GM12878 (cell line): ENCODE measurements around the gene SCP2. TPM values are rescaled to one million over a fixed set of nuclear protein-coding genes. Genes with fewer than 3 reads are reported as not detected.

Experiments used
- ATAC-seq: fragments of 200-7000 bp; cut with Tn5 transposase; 3 replicates; pipeline ENCODE4 v1.9.1; 2020; ENCODE audit warnings: mild to moderate bottlenecking, moderate library complexity
- BruUV-seq: library from RNA; stranded (reverse); fragments of 400-500 nt; replicated peaks from 2 replicates; lab custom pipeline; 2021; lab: Mats Ljungman, UMichigan
- CTCF ChIA-PET: fragments of 300-600 bp; sonication (Branson Sonifier 250); formaldehyde crosslinking; extraction: SDS; loops from one replicate; lab custom pipeline; 2021; ENCODE audit warnings: inconsistent platforms; lab: Yijun Ruan, JAX
- POLR2A ChIA-PET: fragments of 350-600 bp; formaldehyde crosslinking; extraction: SDS; loops from one replicate; lab custom pipeline; 2021; ENCODE audit warnings: inconsistent platforms; lab: Charles Lee
- RAD21 ChIA-PET: fragments of 300-600 bp; sonication (Branson Sonifier 250); formaldehyde crosslinking; loops from one replicate; lab custom pipeline; 2023; ENCODE audit warnings: antibody characterized with exemption; ENCODE audit not compliant: unreplicated experiment; lab: Charles Lee
- SMC1A ChIA-PET: fragments of 300-600 bp; sonication (Branson Sonifier 250); formaldehyde crosslinking; loops from one replicate; lab custom pipeline; 2023; ENCODE audit not compliant: unreplicated experiment, uncharacterized antibody; lab: Charles Lee
- DNase-seq: peaks from one replicate; pipeline ENCODE4 v3.0.0-alpha.2; 2011; ENCODE audit warnings: low read depth, low spot score
- FAIRE-seq: peaks from 3 replicates; lab custom pipeline; 2011; peaks lifted over from hg19 to GRCh38; lab: Jason Lieb, UNC
- H2AFZ ChIP-seq: 2 replicates; pipeline ENCODE4 v1.6.0; 2011; ENCODE audit warnings: low read depth, low read length, control low read depth; ENCODE audit not compliant: control insufficient read depth
- H3K27ac ChIP-seq: 2 replicates; pipeline ENCODE4 v1.5.1; 2011; ENCODE audit warnings: control low read depth; ENCODE audit not compliant: control insufficient read depth, insufficient read depth
- H3K27me3 ChIP-seq, 2 experiments: replicated peaks in 1 of 2; 2 replicates each; pipeline versions ENCODE4 v1.6.0 to v1.6.1; 2011; ENCODE audit warnings: low read length in 1 of 2; ENCODE audit not compliant: control insufficient read depth in 2 of 2, insufficient read depth in 2 of 2
- H3K36me3 ChIP-seq, 2 experiments: 2 replicates each; pipeline ENCODE4 v1.5.1; 2011; ENCODE audit warnings: low read length in 1 of 2; ENCODE audit not compliant: control insufficient read depth in 2 of 2, insufficient read depth in 2 of 2
- H3K4me1 ChIP-seq: 2 replicates; pipeline ENCODE4 v1.6.1; 2011; ENCODE audit warnings: mild to moderate bottlenecking, low read length, moderate library complexity, mixed read lengths; ENCODE audit not compliant: control insufficient read depth, insufficient read depth
- H3K4me2 ChIP-seq: 2 replicates; pipeline ENCODE4 v1.6.0; 2011; ENCODE audit warnings: control low read depth; ENCODE audit not compliant: control insufficient read depth, insufficient read depth
- H3K4me3 ChIP-seq: fragments of 200-600 bp; sonication (generic); 2 replicates; pipeline ENCODE4 v1.5.1; 2016
- H3K79me2 ChIP-seq: 2 replicates; pipeline ENCODE4 v1.6.0; 2011; ENCODE audit warnings: low read length; ENCODE audit not compliant: control insufficient read depth, insufficient read depth
- H3K9ac ChIP-seq: 2 replicates; pipeline ENCODE4 v1.8.0; 2011; ENCODE audit warnings: low read length, control low read depth, mixed read lengths; ENCODE audit not compliant: control insufficient read depth, insufficient read depth
- H3K9me3 ChIP-seq: replicated peaks from 3 replicates; pipeline ENCODE4 v1.5.1; 2011; ENCODE audit warnings: mild to moderate bottlenecking, low read length; ENCODE audit not compliant: control insufficient read depth, insufficient read depth
- H4K20me1 ChIP-seq: 2 replicates; pipeline ENCODE4 v1.6.0; 2011; ENCODE audit not compliant: control insufficient read depth, insufficient read depth
- CEBPB ChIP-seq, 2 experiments: fragments of 150-350 bp in 1 of 2; IDR thresholded peaks; 2 replicates each; pipeline ENCODE4 v1.6.1; 2012 to 2014; ENCODE audit warnings: low read depth in 2 of 2, low read length in 2 of 2, borderline replicate concordance in 1 of 2, inconsistent platforms in 1 of 2
- FOS ChIP-seq: IDR thresholded peaks from 3 replicates; pipeline ENCODE4 v1.6.1; 2011; ENCODE audit warnings: borderline replicate concordance; ENCODE audit not compliant: insufficient read length; ENCODE audit errors: extremely low read depth
- HDGF ChIP-seq: fragments of 450-650 bp; IDR thresholded peaks from 2 replicates; pipeline ENCODE4 v1.6.1; 2016; ENCODE audit warnings: antibody characterized with exemption
- NR2F1 ChIP-seq: fragments of 450-650 bp; conservative IDR thresholded peaks from 2 replicates; pipeline ENCODE4 v1.6.1; 2017; ENCODE audit warnings: mild to moderate bottlenecking
- NRF1 ChIP-seq: conservative IDR thresholded peaks from 2 replicates; pipeline ENCODE4 v1.6.1; 2011; ENCODE audit warnings: mild to moderate bottlenecking, low read depth, low read length, improper control_type of control experiment
- RELB ChIP-seq: fragments of 450-650 bp; IDR thresholded peaks from 2 replicates; pipeline ENCODE4 v1.6.1; 2017; ENCODE audit warnings: low read depth, mild to moderate bottlenecking, moderate library complexity
- SMC3 ChIP-seq: IDR thresholded peaks from 2 replicates; pipeline ENCODE4 v1.6.1; 2011; ENCODE audit warnings: low read length, improper control_type of control experiment, borderline replicate concordance
- SRF ChIP-seq, 2 experiments: IDR thresholded peaks; 2 replicates each; pipeline ENCODE4 v1.6.1; 2011; ENCODE audit warnings: low read depth in 2 of 2, low read length in 2 of 2, mild to moderate bottlenecking in 1 of 2, moderate library complexity in 1 of 2
- TCF3 ChIP-seq: IDR thresholded peaks from 2 replicates; pipeline ENCODE4 v1.6.1; 2012; ENCODE audit warnings: low read depth, mild to moderate bottlenecking, low read length, borderline replicate concordance; ENCODE audit not compliant: insufficient read depth
- WGBS: methylation state at CpG from one replicate; pipeline ENCODE4 v1.1.6; 2016; ENCODE audit warnings: low lambda C conversion rate; ENCODE audit not compliant: insufficient replicate concordance, insufficient coverage; ENCODE audit errors: missing lambda C conversion rate; 5-methylcytosine and 5-hydroxymethylcytosine counted together
- in situ Hi-C: fragments of 300-500 bp; cut with MboI; formaldehyde crosslinking; loops from 9 replicates; pipeline ENCODE4 v1.14.3; 2018; ENCODE audit warnings: mixed read lengths
- intact Hi-C: fragments of 100-400 bp; cut with micrococcal nuclease; formaldehyde crosslinking; loops from one replicate; pipeline ENCODE4 v1.14.2; 2022; ENCODE audit not compliant: unreplicated experiment
- polyA plus RNA-seq, 11 experiments: library from polyadenylated mRNA; depleted of rRNA in 4 of 11; unstranded in 6 of 11; stranded (reverse) in 5 of 11; fragments of >200 nt; fragmentation: Nextera tagmentation in 4 of 11; fragmentation: Illumina TruSeq in 1 of 11; extraction: Ambion mirVana in 4 of 11; extraction: Trizol in 1 of 11; gene quantifications; 1 replicate in 1 of 11; 2 replicates in 10 of 11; pipeline versions ENCODE4 v1.2.1 to v1.2.3, GENCODE V29; 2011 to 2016; ENCODE audit warnings: inconsistent platforms in 2 of 11, missing spikeins in 2 of 11, low read depth in 1 of 11
- total RNA-seq, 4 experiments: library from RNA; depleted of rRNA in 3 of 4; stranded (reverse); fragments of >200 nt in 3 of 4; fragmentation: Illumina TruSeq in 1 of 4; extraction: Trizol in 1 of 4; gene quantifications; 2 replicates each; pipeline versions ENCODE4 v1.2.1 to v1.2.3, GENCODE V29; 2013 to 2021

Gene SCP2
- total and polyA plus RNA-seq, 10 of the 15 experiments (the other 5 are each of a cell fraction or from before 2014, with no cell fraction given): 74.3 to 327 (median 127) TPM

GRCh38 chr1:52952112-52952511 lies 25.0 kb downstream of the SCP2 start:
- CTCF ChIA-PET: no interaction called here
- DNase-seq (no peak), ATAC-seq (no peak), FAIRE-seq (no peak)
- Histone ChIP-seq H3K4me1 (no peaks in the 10 kb centered on the region), H3K4me3 (no peak overlapping the region), H4K20me1 (no peaks in the 10 kb centered on the region), H3K4me2 (no peak overlapping the region), H3K9ac (no peak overlapping the region), H2AFZ (no peak overlapping the region), H3K27me3 (no peaks in the 10 kb centered on the region), H3K36me3 (no peaks in the 10 kb centered on the region), H3K27ac (no peak overlapping the region), H3K9me3 (no peaks in the 10 kb centered on the region), H3K79me2 (no peaks in the 10 kb centered on the region)
- in situ Hi-C loops (no loop called here), intact Hi-C loops (no loop called here)
- SMC1A ChIA-PET: no interaction called here
- RAD21 ChIA-PET: no interaction called here
- TF ChIP-seq SMC3 (no peak), NR2F1 (no peak), TCF3 (no peak), RELB (no peak), HDGF (no peak), NRF1 (no peak), FOS (no peak), CEBPB (IDR thresholded peaks at IDR 0.05; ENCODE audit: borderline replicate concordance in 1 of 2, low read depth in 2 of 2, low read length in 2 of 2) (no peak), SRF (IDR thresholded peaks at IDR 0.05; ENCODE audit: low read depth in 2 of 2, low read length in 2 of 2) (no peak)
- POLR2A ChIA-PET: no interaction called here
- BruUV-seq: no TSS peak
- 50% methylated on average over 2 of the region's 2 CpGs for WGBS
